Inflammatory macrophage treated with lipopolysaccharide for 1 hour (primary cell): ENCODE results near the gene LAMA2.
"Not testable (repeated sequence)": the region's sequence is repeated elsewhere in the genome, so short reads cannot be mapped to it uniquely, and the experiment has no call there.

Experiments used
- DNase-seq, 2 donors: peaks; one replicate each; pipeline ENCODE4 v3.0.0-alpha.2; 2020 to 2022

The LAMA2 gene

DNA sequence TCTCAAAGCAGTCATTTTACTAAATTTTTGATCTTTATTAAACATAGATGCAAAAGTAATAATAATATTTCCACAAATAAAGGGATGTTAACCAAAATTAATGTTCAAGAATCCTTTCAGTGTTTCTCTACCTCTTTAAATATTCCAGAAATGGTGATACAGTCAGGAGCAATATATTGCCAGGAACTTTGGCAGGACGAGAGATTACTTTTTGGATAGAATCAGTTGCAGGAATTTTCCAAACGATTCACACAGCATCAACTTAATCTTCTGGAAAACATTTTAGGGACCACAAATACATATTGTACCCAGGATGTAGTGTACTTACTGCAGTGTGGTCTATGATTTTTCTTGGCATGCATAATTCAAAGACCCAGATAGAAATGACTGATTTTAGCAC lies 125.7 kb downstream of the LAMA2 start:
- DNase-seq: no peak

DNA sequence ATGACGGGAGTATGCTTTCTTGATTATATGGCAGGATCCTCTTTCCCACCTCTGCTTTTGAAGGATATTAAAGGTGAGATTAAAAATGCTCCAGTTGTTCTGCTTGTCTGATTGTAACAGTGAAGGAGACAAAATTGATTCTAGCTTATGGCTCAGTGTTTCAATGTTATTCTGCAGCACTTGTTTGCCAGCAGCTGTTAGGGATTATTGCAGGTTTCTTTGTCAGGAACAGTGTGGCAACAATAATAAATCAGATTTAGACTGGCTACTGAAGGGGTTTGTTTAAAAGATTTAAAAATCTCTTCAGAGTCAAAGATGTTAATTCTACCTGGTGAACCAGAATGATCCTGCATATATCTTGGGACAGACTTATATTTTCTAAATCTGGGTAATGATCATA lies 126.9 kb downstream of the LAMA2 start:
- DNase-seq: no peak

DNA sequence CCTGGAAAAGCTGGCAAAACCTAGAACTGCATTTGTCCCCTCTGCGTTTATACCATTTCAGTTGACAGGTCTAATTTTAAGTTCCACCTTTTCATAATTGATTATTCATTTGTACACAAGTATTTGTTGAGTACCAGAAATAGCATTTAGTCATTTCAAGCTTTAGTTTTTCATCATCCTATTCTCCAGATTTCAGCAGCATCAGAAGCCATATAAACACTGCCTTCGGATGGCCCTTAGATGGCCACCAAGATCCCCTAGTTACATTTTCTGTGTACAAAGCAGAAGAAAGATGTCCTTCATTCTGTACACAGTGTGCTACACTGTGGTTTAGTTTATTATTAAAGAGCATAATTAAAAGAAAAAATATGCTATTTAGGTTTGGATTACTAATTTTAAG lies 131.4 kb downstream of the LAMA2 start:
- no peak for DNase-seq

DNA sequence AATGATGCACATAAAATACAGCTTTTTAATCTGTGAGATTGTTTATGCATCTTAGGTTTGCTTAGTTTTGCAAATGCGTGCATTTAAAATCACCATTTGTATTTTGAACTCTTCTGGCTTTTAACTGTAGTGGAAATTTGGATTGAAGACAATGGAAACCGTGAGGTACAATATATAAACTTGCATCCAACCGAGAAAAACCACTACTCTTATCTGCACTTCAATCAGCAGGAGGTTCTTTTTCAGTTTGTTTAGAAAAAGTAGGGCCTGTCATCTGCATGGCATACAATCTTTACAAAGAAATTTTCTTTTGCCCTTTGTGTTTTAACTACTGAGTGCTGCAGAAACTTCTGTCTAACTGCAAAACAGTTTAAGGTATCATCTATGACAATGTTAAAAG lies 132.8 kb downstream of the LAMA2 start:
- DNase-seq: no peak

DNA sequence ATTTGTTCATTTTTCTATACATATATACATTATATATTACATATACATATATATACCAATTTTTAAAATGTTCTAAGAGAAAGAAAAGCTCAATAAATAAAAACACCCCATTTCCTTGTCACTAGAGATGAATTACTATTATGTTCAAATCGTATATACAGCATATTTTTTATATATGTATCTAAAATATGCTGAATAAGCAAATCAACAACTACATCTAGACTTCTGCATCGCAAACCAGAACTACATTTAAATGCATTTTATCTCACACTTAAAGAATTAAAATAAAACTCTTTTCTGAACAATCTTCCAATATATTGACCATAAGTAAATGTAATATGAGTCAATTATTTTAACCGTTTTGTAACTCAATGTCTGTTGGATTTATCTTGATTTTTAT lies 133.9 kb downstream of the LAMA2 start:
- DNase-seq: no peak

DNA sequence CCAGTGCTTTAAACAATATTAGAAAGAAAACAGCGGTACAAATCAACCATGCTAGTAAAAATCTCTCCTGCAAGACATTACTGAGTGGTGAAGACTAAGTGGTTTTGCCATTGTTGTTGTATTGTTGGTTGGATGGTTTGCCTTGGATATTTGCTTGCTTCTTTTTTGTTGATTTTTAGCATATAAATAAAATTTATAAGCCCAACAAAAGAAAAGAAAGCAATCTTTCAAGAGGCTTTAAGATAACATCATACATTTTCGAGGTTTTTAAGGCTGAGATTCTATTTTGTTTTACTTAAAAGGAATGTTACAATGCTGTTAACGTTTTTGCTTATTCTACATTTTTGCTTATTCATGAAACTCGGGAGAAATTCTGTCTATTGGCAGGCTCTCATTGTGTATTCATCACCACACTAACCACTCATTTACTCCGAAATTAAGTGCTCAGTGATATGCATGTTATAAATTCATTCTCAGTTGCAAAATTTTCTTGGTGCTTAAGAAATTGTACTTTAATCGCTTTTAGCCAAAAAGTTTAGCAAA lies 139.1 kb downstream of the LAMA2 start:
- no peak for DNase-seq

DNA sequence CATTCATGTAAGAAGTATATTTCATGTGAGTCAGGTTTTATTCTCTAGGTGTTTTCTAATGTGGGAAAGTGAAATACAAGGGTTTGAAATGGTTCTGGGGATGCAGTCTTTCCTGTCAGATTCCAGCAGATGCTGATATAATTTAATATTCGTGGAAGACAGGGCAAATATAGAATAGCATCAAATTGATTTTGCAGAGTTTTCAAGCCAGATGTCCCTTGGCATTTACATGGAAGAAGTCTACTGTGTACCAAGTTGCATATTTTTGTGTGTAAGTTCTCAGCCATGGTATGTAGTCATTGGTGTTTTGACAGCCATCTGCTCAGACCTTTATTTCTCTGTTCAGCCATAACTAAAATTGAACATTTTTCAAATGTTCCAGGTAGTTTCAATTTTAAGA lies 143.7 kb downstream of the LAMA2 start:
- DNase-seq: no peak

DNA sequence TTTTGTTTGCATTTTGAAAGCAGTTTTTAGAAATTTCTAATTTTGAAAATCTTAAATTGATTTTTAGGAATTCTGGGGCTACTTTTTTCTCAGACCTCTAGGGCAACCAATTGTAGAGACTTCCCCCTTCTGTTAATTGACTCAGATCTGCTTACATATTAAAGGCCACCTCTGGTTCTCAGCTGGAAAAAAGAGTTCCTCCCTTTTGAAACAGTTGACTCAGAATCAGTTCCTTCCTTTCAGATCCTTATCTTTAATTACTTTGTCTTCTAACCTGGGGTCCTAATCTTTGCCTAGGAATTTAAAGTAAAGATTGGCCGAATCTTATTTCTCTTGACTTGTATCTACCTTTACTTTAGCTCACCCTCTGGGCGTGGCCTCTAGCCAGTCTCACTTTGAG lies 146.8 kb downstream of the LAMA2 start:
- no peak for DNase-seq

DNA sequence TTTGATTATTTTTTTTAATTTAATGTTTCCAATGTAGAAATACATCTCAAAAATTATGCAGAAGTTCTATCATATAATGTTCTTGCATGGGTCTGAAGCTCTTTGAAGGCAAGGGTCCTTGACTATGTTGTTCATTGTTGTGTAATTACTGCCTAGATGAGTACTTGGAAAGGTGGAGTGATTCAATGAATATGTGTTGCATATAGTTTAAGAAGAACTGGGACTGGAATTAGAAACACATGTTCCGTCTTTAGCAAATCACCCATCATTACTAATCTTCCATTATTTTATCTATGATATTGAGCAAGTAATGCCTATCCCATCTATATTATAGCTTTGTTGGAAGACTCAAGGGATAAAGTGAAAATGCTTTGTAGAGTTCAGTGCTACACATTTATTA lies 147.3 kb downstream of the LAMA2 start:
- no peak for DNase-seq

DNA sequence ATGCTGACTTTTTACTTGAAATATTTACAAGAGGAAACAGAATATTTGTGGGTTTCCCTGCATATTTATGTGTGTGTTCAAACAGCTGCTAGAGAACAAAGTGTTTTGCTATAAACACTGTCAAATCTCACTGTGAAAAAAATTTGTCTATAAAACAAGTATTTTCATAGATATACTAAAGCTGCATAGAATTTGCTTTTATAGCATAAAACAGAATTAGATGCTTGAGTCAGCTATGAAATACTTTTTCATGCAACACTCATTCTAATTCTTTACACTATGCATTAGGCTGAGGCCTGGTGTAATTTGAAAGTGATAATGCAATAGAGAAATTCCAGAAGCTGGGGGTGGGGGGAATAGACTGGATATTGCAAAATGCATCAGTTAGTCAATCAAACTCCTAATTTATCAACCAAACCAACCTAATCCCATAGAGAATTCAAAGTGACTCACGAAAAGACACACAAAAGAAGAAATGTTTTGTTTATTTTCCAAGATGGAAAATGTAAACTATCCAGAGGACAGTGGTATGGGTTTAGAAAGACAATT lies 148.2 kb downstream of the LAMA2 start:
- DNase-seq: no peak

DNA sequence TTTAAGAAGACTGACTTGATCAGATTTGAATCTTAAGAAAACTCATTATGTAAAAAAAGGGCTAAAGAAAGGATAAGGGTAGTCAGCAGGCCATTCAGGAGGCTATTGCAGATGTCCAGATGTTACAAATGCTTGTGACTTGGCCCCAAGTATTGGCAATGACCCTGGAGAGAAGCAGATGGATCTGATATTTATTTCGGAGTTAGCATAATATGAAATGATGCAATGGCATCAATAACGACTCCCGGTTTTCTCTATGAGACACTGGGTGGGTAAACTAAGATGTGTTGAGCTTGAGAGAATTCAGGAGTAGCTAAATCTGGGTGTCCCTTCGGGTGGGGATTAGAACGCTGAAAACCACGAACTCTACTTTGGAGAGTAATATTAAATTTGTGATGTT lies 149.7 kb downstream of the LAMA2 start:
- no peak for DNase-seq

DNA sequence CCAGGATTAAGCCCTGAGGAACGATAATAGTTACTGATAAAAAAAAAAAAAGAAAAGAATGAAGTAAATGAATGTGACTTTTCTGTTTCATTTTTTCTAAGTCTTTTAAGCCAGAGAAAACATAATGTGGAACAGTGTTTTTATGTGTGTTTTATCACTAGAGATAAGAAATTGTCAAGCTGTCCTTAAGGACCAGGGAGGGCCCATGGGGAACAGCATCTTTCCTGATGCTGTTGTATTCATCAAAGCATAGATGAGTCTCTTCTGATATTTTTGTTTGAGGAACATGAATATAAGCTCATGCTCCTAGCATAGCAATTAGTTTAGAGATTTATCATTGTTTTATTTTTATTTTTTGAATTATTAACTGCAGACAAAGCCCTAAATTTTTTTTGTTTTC lies 150.2 kb downstream of the LAMA2 start:
- DNase-seq: no peak

DNA sequence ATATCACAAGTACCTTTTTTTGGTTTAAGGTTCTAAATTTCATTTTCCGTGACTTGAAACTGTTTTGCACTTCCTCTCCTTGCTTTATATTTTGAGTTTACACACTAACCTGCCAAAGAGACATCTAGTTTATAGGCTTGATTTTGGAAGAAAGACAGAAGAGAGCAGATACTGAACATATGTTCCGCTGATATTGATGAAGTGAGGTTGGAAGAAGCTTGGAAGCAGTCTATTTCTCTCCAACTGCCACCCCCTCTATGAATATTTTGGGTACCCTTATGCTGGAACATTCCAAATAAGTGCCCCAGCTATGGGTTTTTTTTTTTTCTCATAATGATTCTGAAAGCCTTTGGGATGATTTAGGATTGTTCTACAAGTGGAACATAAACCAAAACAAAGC lies 150.6 kb downstream of the LAMA2 start:
- DNase-seq: no peak

DNA sequence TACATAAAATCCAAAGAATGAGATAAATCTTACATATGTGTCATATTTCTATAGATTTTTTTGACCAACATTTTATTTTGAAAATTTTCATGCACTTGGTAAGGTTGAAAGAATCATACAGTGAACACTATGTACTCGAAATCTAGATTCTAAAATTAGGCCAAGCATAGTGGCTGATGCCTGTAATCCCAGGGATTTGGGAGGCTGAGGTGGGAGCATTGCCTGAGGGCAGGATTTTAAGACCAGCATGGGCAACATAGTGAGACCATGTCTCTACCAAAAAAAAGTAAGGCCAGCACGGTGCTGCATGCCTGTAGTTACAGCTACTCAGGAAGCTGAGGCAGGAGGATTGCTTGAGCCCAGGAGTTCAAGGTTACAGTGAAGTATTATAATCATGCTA lies 158.6 kb downstream of the LAMA2 start:
- DNase-seq: no peak

DNA sequence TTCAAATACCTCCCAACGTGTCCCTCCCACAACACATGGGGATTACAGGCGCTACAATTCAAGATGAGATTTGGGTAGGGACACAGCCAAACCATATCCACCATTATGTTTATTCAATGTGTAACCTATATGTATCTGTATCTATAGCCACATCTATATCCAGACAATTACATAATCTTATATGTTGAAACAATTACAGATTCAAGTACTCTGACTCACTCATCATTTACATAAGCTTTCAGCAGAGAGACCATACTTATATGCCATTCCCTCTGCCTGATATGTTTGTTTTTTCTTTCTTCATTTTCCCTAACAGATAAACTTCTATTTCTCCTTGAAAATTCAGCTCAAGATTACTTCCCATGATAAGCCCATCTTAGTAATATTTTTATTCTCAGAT lies 163.6 kb downstream of the LAMA2 start:
- DNase-seq: no peak

DNA sequence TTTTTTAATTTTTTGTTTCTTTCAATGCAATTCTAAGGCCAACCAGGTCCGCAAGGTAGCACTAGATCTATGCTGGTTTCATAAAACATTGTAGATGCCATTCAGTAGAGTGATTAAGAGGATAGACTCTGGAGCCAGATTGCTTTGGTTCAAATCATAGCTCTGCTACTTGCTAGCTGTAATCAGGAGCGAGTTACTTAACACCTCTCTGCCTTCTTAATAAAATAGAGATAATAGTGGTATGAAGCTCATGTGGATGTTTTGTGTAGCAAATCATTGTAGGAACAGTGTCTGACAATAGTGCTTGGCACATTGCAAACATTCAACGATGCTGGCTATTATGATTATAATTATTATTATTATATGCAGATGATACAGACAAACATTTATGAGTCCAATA lies 164.9 kb downstream of the LAMA2 start:
- no peak for DNase-seq

DNA sequence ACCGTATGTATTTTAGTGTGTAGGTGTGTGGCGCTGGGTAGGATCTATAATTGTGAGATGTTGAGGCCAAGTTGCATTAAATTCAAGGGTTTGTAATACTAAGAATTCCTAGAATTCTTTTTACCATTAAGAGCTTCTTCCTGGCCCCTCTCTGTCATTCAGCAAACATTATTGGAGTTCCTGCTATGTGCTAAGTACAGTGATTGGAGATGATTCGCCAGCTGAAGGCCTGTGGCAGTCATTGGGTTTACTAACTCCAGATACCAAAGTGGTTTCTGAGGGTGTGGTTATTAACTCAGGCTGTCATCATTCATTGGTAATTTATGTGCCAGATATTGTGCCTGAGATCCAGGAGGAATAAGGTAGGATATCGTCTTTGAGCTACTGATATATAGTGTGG lies 167.1 kb downstream of the LAMA2 start:
- no peak for DNase-seq

DNA sequence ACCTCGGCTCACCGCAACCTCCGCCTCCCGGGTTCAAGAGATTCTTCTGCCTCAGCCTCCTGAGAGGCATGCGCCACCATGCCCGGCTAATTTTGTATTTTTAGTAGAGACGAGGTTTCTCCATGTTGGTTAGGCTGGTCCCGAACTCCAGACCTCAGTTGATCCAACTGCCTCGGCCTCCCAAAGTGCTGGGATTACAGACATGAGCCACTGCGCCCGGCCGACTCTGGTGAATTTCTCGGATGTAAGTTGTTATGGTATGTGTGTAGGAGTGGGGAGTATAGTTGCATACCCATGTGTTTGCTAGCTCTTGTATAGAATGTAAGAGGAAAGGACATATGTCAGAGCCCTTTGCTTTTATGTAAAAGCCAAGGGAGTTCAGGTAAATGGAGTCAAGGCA lies 170.2 kb downstream of the LAMA2 start:
- DNase-seq: not testable (repeated sequence)

DNA sequence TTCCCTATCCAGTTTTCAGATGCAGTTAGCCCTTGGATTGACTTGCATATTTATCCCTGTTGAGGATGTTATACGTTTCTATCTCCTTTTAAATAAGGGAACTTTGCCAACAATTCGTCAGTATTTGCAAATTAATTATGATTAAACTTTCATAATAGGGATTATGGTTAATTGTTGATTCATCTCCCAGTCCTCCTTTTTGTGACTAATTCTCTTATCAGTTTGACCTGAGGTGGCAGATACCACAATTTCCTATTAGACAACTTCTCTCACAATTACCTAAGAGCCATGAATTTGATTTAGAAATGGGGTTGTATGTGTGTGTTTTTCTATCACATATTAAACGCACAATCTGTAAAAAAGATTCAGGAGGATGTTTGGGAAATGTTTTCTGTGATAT lies 172.9 kb downstream of the LAMA2 start:
- DNase-seq: no peak

DNA sequence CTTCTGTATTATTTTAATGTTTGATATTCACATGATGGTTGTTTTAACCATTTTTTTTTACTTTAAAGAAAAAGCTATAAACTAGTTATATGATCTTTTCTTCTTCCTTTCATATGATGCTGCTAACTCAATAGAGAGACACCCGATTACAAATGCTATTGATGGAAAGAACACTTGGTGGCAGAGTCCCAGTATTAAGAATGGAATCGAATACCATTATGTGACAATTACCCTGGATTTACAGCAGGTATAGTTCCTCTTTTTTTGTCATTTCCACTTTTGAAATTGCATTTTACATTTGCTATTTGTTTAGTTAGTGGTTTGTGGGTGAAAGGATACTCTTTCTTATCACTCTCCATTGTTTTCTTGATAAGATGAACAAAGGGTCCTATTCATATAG lies 176.7 kb downstream of the LAMA2 start:
- no peak for DNase-seq

DNA sequence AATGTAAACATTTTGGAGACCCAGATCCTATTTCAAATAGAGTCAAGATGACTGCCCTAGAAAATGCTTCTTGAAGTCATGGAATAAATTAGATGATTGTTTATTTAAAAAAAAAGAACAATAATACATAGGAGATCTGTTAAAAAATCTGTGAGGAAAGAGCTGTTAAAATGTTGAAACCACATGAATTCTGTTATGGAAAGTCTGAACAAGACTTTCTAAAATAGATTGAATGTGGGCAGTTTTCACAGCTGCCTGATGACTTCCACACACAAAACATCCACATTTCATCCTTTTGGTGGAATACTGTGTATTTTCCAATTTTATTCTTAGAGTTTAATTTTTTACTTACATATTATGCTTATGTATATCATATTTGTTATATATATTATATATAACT lies 186.1 kb downstream of the LAMA2 start:
- DNase-seq: no peak

DNA sequence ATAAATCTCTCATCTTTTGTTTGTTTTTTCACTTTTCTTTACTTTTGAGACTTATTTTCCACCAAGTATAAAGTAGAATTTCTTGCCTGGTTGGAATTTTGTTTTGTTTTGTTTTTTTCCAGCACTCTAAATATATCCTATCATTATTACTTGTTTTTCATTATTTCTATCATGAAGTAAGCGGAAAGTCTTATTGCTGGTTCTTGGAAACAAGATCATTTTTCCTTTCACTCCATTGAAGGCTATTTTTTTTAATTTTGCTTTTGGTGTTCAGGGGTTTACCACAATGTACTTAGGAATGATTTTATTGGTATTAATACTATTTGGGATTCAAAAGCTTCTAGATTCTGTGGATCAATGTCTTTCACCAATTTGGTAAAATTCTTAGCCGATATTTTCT lies 190.1 kb downstream of the LAMA2 start:
- no peak for DNase-seq

DNA sequence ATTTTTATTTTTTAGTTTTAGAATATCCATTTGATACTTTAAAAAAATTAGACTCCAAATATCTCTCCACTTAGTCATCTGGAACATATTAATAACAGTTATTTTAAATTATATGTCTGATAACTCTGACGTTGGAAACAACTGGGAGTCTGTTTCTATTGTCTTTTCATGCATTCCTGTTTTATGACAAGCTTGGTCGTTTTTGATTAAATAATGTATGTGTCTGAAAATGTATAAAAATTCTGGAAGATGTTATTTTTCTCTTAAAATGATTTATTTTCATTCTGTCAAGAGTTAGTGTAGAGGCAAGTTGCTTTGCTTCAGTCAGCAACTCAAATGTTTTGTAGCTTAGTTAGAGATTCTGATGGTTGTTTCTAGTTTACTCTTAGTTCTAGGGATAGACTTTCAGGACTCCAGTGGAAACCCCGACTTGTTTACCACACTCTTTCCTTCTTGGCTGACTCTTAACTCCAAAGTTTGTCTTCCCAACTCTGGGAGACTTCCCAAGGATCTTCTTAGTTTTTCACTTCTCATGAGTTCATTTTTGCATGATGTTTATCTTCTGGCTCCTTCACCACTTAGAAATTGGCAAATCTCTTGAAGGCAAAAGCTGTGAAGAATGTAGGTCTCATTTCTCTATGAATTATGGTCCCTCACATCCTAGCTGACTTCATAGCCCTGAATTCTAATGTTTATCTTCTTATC lies 190.9 kb downstream of the LAMA2 start:
- DNase-seq: no peak

DNA sequence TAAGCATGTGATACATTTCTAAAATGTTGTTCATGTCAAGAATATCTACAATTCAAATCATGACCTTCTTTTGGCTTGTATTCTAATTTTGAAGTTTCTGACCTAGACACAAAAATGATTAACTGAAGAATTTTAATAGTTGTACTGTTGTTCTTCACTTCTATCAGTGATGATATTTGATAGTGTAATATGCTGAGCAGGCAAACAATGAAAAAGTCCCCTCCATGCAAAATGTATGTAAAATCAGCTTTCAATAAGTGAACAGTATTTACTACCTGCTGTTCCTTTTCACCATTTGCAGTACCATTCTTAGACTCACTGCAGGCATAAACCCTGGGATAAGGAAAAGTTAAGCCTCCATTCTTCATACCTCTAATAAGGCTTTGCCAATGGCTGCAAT lies 201.5 kb downstream of the LAMA2 start:
- DNase-seq: no peak

DNA sequence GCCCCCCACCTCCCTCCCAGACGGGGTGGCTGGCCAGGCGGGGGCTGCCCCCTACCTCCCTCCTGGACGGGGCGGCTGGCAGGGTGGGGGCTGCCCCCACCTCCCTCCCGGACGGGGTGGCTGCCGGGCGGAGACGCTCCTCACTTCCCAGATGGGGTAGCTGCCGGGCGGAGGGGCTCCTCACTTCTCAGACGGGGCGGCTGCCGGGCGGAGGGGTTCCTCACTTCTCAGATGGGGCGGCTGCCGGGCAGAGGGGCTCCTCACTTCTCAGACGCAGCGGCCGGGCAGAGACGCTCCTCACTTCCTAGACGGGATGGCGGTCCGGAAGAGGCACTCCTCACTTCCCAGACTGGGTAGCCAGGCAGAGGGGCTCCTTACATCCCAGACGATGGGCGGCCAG lies 205.5 kb downstream of the LAMA2 start:
- DNase-seq: not testable (repeated sequence)
